GM21381 (cell line): ENCODE results near the gene S100A12.

ENCODE experiments used
- ATAC-seq: cut with Tn5 transposase; IDR thresholded peaks from one replicate; pipeline ENCODE4 v1.9.1; 2021; ENCODE audit warnings: mild to moderate bottlenecking, moderate library complexity; ENCODE audit not compliant: unreplicated experiment

S100A12 gene

GRCh38 chr1:153397051-153397923 lies 21.9 kb upstream of the S100A12 start:
- no peak for ATAC-seq

GRCh38 chr1:153396461-153396860 lies 21.0 kb upstream of the S100A12 start:
- ATAC-seq: no peak

GRCh38 chr1:153395776-153396175 lies 20.4 kb upstream of the S100A12 start:
- no peak for ATAC-seq

- no peak for ATAC-seq
Observed at GRCh38 chr1:153395136-153395685, 19.8 kb upstream of the S100A12 start.

- no peak for ATAC-seq
Observed at GRCh38 chr1:153394391-153394790, 19.0 kb upstream of the S100A12 start.

- ATAC-seq: no peak
Observed at GRCh38 chr1:153393926-153394325, 18.5 kb upstream of the S100A12 start.

- no peak for ATAC-seq
Observed at GRCh38 chr1:153392822-153393221, 17.4 kb upstream of the S100A12 start.

- ATAC-seq: no peak
Observed at GRCh38 chr1:153392258-153392657, 16.8 kb upstream of the S100A12 start.

- no peak for ATAC-seq
Observed at GRCh38 chr1:153390938-153391710, 15.7 kb upstream of the S100A12 start, which contains the start of gene S100A8. Gene S100A8 (minus strand): TSS chr1:153391073. CDS start chr1:153390535, 538 bp downstream.

GRCh38 chr1:153389973-153390879 lies 14.8 kb upstream of the S100A12 start:
- ATAC-seq: no peak

- ATAC-seq: no peak
Observed at GRCh38 chr1:153389401-153389800, 14.0 kb upstream of the S100A12 start.

- no peak for ATAC-seq
Observed at GRCh38 chr1:153387785-153388184, 12.4 kb upstream of the S100A12 start.

GRCh38 chr1:153387001-153387400 lies 11.6 kb upstream of the S100A12 start:
- ATAC-seq: no peak

- ATAC-seq: no peak
Observed at GRCh38 chr1:153386500-153386901, 11.1 kb upstream of the S100A12 start.

- ATAC-seq: no peak
Observed at GRCh38 chr1:153384958-153385580, 9.6 kb upstream of the S100A12 start.

GRCh38 chr1:153380711-153381110 lies 5.3 kb upstream of the S100A12 start:
- no peak for ATAC-seq

- no peak for ATAC-seq
Observed at GRCh38 chr1:153379591-153379990, 4.2 kb upstream of the S100A12 start.

- no peak for ATAC-seq
Observed at GRCh38 chr1:153374071-153374470, 1.4 kb downstream of the S100A12 start.

- ATAC-seq: no peak
Observed at GRCh38 chr1:153372571-153372970, 2.9 kb downstream of the S100A12 start.

- ATAC-seq: no peak
Observed at GRCh38 chr1:153371231-153371630, 4.2 kb downstream of the S100A12 start.
